Transverse colon (tissue), 4 donors: ENCODE results near the gene FAM217A. TPM values are rescaled to one million over a fixed set of nuclear protein-coding genes. Genes with fewer than 3 reads are reported as not detected.
"Not testable (repeated sequence)": the region's sequence is repeated elsewhere in the genome, so short reads cannot be mapped to it uniquely, and the experiment has no call there.

ENCODE experiments used
- DNase-seq: peaks from one replicate; pipeline ENCODE4 v3.0.0-alpha.2; 2019
- H3K27ac ChIP-seq, 4 donors: fragments of 200-600 bp; sonication (generic); 2 replicates each; pipeline ENCODE4 v1.5.1; 2016 to 2018; ENCODE audit warnings: inconsistent platforms in 4 of 4
- H3K27me3 ChIP-seq: fragments of 200-600 bp; sonication (generic); 2 replicates; pipeline ENCODE4 v1.5.1; 2017; ENCODE audit warnings: inconsistent platforms
- H3K36me3 ChIP-seq, 4 donors: fragments of 200-600 bp; sonication (generic); 2 replicates each; pipeline ENCODE4 v1.5.1; 2017 to 2019; ENCODE audit warnings: inconsistent platforms in 4 of 4
- H3K4me1 ChIP-seq, 4 donors: fragments of 200-600 bp; sonication (generic); 2 replicates each; pipeline ENCODE4 v1.5.1; 2017 to 2020; ENCODE audit warnings: inconsistent platforms in 4 of 4
- H3K4me3 ChIP-seq, 4 donors: fragments of 200-600 bp; sonication (generic); 1 replicate in 1 of 4; 2 replicates in 3 of 4; pipeline versions ENCODE4 v1.5.1 to v1.6.1; 2017 to 2019; ENCODE audit warnings: inconsistent platforms in 4 of 4
- H3K9me3 ChIP-seq, 2 donors: fragments of 200-600 bp; sonication (generic); 2 replicates each; pipeline ENCODE4 v1.5.1; 2017 to 2019; ENCODE audit warnings: inconsistent platforms in 2 of 2
- EP300 ChIP-seq: sonication (generic); formaldehyde crosslinking; IDR thresholded peaks from one replicate; pipeline ENCODE4 v1.6.1; 2017; ENCODE audit warnings: antibody characterized with exemption, low read depth
- POLR2A ChIP-seq: fragments of 450-650 bp; IDR thresholded peaks from one replicate; pipeline ENCODE4 v1.6.1; 2016; ENCODE audit warnings: antibody characterized with exemption, mild to moderate bottlenecking, moderate library complexity
- POLR2AphosphoS5 ChIP-seq, 3 donors: sonication (generic); formaldehyde crosslinking; IDR thresholded peaks; one replicate each; pipeline ENCODE4 v1.6.1; 2016; ENCODE audit warnings: antibody characterized with exemption in 3 of 3
- WGBS, 2 donors: methylation state at CpG; one replicate each; pipeline ENCODE4 v1.1.5; 2018; ENCODE audit warnings: low coverage in 1 of 2; 5-methylcytosine and 5-hydroxymethylcytosine counted together
- in situ Hi-C, 4 donors: fragments of 200-750 bp; cut with MboI; loops; one replicate each; pipeline versions ENCODE4 v1.15.0 to v1.15.1; 2017; ENCODE audit warnings: low sequenced_read_pairs in 3 of 4, low pct_ligation_motif_present in 1 of 4, low pct_unique_long_range_greater_than_20kb in 1 of 4
- intact Hi-C: fragments of 100-400 bp; cut with DNase I; formaldehyde crosslinking; loops from one replicate; pipeline ENCODE4 v1.15.1; 2023; ENCODE audit warnings: low total_unique reads
- total RNA-seq, 4 donors: library from RNA; depleted of rRNA; stranded (reverse); fragments of >200 nt; gene quantifications; one replicate each; pipeline ENCODE4 v1.1.0, GENCODE V29; 2016
- TF ChIP-seq, protein P1 (sequence below), 5 experiments: fragments of 200-600 bp in 3 of 5; fragments of 450-650 bp in 2 of 5; sonication (generic) in 3 of 5; IDR thresholded peaks; 1 replicate in 2 of 5; 2 replicates in 3 of 5; pipeline ENCODE4 v1.5.1; 2016 to 2017; ENCODE audit warnings: antibody characterized with exemption in 5 of 5, inconsistent platforms in 3 of 5, mild to moderate bottlenecking in 2 of 5, moderate library complexity in 1 of 5

The FAM217A gene
- total RNA-seq, 4 donors from 2014 or later, result not detected

DNA sequence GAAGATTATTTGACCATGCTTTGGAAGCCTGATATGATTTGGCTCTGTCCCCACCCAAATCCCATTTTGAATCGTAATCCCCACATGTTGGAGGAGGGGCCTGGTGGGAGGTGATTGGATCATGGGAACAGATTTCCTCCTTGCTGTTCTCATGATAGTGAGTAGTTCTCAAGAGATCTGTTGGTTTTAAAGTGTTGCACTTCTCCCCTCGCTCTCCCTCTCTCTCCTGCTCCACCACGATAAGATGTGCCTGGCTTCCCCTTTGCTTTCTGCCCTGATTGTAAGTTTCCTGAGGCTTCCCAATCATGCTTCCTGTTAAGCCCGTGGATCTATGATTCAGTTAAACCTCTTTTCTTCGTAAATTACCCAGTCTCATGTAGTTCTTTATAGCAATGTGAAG, 21.7 kb upstream of the FAM217A start:
- Histone ChIP-seq H3K27ac (no peak overlapping the region), H3K4me1 (peaks cover 0 to 11% (median 5%) of the 10 kb centered on the region in 4 donors), H3K36me3 (no peaks in the 10 kb centered on the region), H3K4me3 (no peak overlapping the region), H3K27me3 (no peaks in the 10 kb centered on the region), H3K9me3 (no peaks in the 10 kb centered on the region)
- WGBS, 2 donors, result 71 to 85% methylated on average over 5 of the region's 5 CpGs
- DNase-seq, result no peak
- intact Hi-C loops, result no loop called here
- in situ Hi-C loops, result no loop called here
- no peak for TF ChIP-seq EP300

DNA sequence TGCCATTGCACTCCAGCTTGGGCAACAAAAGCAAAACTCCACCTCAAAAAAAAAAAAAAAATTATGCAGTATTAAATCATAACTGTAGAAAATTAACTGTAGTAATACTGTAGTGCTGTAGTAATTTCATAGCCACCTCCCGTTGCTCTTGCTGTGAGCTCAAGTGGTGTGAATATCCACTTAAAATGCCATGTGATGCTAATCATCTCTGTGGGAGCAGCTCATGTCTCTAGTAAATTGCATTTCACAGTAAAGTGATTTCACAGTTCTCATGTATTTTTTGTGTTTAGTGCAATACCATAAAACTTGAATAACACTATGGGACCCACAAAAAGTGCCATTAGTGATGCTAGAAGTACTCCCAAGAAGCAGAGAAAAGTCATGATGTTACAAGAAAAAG, 14.4 kb upstream of the FAM217A start:
- TF ChIP-seq POLR2A, result no peak
- TF ChIP-seq, protein P1, sequence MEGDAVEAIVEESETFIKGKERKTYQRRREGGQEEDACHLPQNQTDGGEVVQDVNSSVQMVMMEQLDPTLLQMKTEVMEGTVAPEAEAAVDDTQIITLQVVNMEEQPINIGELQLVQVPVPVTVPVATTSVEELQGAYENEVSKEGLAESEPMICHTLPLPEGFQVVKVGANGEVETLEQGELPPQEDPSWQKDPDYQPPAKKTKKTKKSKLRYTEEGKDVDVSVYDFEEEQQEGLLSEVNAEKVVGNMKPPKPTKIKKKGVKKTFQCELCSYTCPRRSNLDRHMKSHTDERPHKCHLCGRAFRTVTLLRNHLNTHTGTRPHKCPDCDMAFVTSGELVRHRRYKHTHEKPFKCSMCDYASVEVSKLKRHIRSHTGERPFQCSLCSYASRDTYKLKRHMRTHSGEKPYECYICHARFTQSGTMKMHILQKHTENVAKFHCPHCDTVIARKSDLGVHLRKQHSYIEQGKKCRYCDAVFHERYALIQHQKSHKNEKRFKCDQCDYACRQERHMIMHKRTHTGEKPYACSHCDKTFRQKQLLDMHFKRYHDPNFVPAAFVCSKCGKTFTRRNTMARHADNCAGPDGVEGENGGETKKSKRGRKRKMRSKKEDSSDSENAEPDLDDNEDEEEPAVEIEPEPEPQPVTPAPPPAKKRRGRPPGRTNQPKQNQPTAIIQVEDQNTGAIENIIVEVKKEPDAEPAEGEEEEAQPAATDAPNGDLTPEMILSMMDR (IDR thresholded peaks at IDR 0.05), result no peak
- 70 to 79% methylated on average over 1 of the region's 1 CpG for WGBS, 2 donors
- Histone ChIP-seq H3K9me3 (no peaks in the 10 kb centered on the region), H3K27ac (no peak overlapping the region), H3K4me3 (no peak overlapping the region), H3K4me1 (peaks cover 0 to 26% (median 8%) of the 10 kb centered on the region in 4 donors), H3K27me3 (no peaks in the 10 kb centered on the region), H3K36me3 (no peaks in the 10 kb centered on the region)
- intact Hi-C loops, result no loop called here
- in situ Hi-C loops, result no loop called here
- no peak for DNase-seq

DNA sequence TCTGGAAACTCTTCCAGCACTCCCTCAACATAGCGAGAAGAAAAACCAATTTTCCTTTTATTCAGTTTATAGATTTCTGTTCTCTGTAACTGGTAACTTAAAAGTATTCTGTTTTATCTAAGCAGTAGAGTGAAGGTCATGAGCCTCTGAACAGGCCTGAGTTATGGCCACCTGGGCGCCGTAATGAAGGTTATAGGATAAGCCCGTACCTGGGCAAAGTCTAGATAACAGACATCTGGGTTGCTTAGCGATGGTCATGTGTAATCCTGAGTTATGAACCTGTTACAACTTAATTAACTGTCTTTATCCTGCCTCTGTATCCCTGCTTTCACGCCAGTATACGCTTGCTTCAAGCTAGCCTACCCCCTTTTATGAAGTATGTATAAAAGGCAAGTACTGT, 13.0 kb upstream of the FAM217A start:
- Histone ChIP-seq H3K9me3 (no peaks in the 10 kb centered on the region), H3K27ac (peak overlapping the region; percentile 60 to 83 (median 71)), H3K27me3 (no peaks in the 10 kb centered on the region), H3K36me3 (no peaks in the 10 kb centered on the region), H3K4me1 (peaks cover 0 to 29% (median 8%) of the 10 kb centered on the region in 4 donors), H3K4me3 (no peak overlapping the region)
- in situ Hi-C loops (no loop called here), intact Hi-C loops (no loop called here)
- WGBS, 2 donors, result 51 to 76% methylated on average over 7 of the region's 7 CpGs
- DNase-seq, result peak; percentile 60
- TF ChIP-seq, protein P1 (IDR thresholded peaks at IDR 0.05), result no peak
- TF ChIP-seq EP300, result no peak
- no peak for TF ChIP-seq POLR2A
- peak in 1 of 3 donors; percentile 43 for TF ChIP-seq POLR2AphosphoS5 (IDR thresholded peaks at IDR 0.05)

- intact Hi-C loops, H3K9me3 ChIP-seq, DNase-seq, H3K4me3 ChIP-seq, H3K27ac ChIP-seq, H3K36me3 ChIP-seq, in situ Hi-C loops, H3K27me3 ChIP-seq: not testable (repeated sequence)
- peaks cover 0 to 29% (median 8%) of the 10 kb centered on the region in 4 donors for H3K4me1 ChIP-seq
- 95 to 100% methylated on average over 1 to 25 of the region's 26 CpGs for WGBS, 2 donors
Measured at GRCh38 chr6:4090043-4090442, 11.1 kb upstream of the FAM217A start.

GRCh38 chr6:4088704-4089103, 9.8 kb upstream of the FAM217A start:
- Histone ChIP-seq H3K36me3 (no peaks in the 10 kb centered on the region), H3K4me3 (no peak overlapping the region), H3K27me3 (no peaks in the 10 kb centered on the region), H3K27ac (peak overlapping the region; percentile 76 to 86 (median 81)), H3K4me1 (peaks cover 0 to 38% (median 11%) of the 10 kb centered on the region in 4 donors), H3K9me3 (no peaks in the 10 kb centered on the region)
- in situ Hi-C loops (no loop called here), intact Hi-C loops (no loop called here)
- 25 to 59% methylated on average over 4 to 7 of the region's 7 CpGs for WGBS, 2 donors
- DNase-seq, result peak; percentile 48
- TF ChIP-seq POLR2AphosphoS5 (IDR thresholded peaks at IDR 0.05) (peak in 1 of 3 donors; percentile 49), POLR2A (peak; percentile 28), EP300 (peak; percentile 16)
- TF ChIP-seq, protein P1 (IDR thresholded peaks at IDR 0.05), result no peak
